HG03565 (cell line): ENCODE measurements around the gene DROSHA.
"Not testable (repeated sequence)": the region's sequence is repeated elsewhere in the genome, so short reads cannot be mapped to it uniquely, and the experiment has no call there.

Source experiments
- ATAC-seq: cut with Tn5 transposase; IDR thresholded peaks from one replicate; pipeline ENCODE4 v1.9.1; 2021; ENCODE audit warnings: mild to moderate bottlenecking, moderate library complexity; ENCODE audit not compliant: unreplicated experiment

Gene DROSHA

GRCh38 chr5:31421806-31422586 is 109.9 kb downstream of the DROSHA start:
- ATAC-seq: no peak

- no peak for ATAC-seq
These were observed 114.4 kb downstream of the DROSHA start for GRCh38 chr5:31417512-31417911.

GRCh38 chr5:31416547-31416946 is 115.3 kb downstream of the DROSHA start:
- ATAC-seq: no peak

DNA sequence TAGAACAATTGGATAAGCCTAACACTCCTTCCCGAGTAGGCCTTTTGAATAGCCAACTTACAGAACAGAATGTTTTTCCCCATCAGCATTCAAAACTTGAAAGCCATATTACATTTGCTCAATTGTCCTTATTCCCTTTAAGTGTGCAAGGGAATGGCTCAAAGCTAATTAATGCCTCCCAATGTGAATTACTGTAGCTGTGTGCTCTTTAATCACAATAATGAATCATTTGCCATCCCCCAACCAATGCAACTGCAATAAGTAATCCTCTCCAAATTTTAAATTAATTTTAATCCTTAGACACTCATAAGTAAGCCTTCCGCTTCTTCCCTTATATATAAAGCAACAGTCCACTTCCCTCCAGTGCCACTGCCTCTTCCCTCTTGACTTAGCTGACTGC is 115.9 kb downstream of the DROSHA start:
- ATAC-seq: no peak

- no peak for ATAC-seq
These were observed 116.6 kb downstream of the DROSHA start for GRCh38 chr5:31415009-31415923.

DNA sequence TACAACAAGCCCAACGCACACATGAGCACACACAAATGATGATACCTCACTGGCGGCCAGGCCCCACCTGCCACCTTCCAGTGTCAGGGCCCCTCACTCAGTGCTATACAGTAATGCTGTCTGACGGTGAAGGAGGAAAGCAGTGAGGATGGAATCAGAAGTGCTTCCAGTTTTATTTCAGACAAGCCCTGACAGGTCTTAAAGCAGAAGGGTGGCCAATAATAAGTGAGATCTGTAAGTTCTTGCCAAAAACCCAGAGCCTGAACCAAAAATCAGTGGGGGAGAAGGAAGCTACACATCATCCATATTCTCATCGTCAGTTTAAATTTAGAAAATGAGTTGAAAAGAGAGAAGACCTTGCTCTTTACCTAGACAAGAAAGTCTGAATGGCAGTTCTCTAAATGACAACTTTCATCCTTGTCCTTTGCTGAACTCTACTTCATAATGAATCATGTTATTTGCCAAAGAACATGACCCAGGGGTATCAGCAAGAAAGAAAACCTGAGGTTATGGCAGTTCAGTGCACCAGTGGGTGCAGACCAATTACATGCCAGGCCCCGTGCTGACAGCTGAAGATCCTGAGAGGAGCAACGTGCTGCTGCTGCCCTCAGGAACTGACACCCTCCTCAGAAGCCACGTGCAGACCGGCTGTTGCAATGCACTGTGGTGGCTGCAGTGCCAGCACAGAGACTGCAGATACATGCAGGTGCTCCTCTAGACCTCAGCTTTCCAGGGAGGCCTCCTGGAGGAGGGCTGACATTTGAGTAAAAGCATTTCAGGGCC is 118.7 kb downstream of the DROSHA start:
- ATAC-seq: no peak

GRCh38 chr5:31412324-31412723 is 119.6 kb downstream of the DROSHA start:
- ATAC-seq: no peak

GRCh38 chr5:31410089-31410488 is 121.8 kb downstream of the DROSHA start:
- no peak for ATAC-seq

- ATAC-seq: no peak
These were observed 123.1 kb downstream of the DROSHA start for GRCh38 chr5:31408814-31409213.

- no peak for ATAC-seq
These were observed 123.8 kb downstream of the DROSHA start for GRCh38 chr5:31407921-31408693.

DNA sequence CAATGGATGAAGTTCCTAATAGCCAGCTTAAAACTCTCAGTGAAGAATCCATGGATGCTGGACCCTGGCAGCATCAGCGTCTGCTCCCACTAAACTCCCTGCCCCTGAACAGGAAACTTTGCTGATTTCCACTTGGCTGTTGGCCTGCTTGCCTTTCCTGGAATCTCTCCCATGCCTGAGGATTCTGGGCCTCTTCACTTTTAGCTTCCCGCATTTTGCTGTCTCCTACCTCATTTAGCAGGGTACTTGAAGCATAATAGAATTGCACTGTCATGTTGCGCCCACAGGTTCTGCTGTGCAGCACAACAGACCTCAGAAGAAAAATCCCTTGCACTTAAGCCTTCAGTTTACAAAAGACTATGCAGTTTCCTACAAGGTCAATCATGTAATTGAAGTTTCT is 127.6 kb downstream of the DROSHA start:
- ATAC-seq: no peak

DNA sequence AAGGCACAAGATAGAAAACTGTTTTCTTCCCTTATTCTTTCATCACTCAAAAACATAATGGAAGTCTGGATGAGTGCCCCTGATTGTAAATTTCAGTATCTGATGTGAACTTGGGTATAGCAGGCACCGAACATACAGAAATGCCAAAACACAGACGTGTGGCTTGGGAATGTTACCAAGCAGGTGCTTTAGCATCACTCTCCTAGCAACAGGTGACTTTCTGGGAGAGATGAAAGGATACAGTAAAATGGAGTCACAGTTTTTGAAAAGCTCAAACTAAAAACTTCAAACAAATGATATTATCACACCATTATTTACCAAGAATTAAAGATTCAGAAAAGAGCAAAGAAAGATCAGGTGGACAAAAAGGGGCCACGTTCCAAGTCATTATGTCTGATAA is 130.2 kb downstream of the DROSHA start:
- no peak for ATAC-seq

- ATAC-seq: no peak
These were observed 133.9 kb downstream of the DROSHA start for GRCh38 chr5:31397926-31398557.

- no peak for ATAC-seq
These were observed 135.1 kb downstream of the DROSHA start for GRCh38 chr5:31396611-31397295.

DNA sequence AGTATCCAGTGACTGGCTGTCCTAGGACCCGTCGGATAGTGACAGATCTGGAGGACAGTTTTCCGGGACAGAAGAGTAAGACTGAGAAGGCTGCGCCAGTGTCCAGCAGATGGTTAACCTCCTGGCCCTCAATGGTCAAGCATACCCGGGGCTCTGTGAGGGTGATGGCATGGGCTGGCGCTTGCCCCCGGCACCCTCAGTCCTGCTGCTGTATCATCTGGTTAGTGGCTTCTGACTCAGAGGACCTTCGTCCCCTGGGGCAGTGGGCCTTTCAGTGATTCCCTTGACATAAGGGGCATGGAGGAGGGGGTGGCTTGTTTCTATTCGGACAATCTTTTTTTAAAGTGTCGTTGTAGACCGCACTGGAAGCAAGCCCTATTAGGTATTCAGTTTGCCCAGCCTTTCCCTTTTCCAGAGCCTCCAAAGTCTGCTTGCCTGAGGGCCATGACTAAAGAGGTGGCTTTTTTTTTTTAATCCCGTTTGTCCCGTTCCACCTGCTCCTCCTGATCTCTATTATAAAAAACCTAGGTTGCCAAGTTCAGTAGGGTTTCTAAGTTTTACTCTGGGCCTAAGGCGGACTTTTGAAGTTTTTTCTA is 136.3 kb downstream of the DROSHA start:
- ATAC-seq: not testable (repeated sequence)

- ATAC-seq: no peak
These were observed 138.8 kb downstream of the DROSHA start for GRCh38 chr5:31393126-31393525.

DNA sequence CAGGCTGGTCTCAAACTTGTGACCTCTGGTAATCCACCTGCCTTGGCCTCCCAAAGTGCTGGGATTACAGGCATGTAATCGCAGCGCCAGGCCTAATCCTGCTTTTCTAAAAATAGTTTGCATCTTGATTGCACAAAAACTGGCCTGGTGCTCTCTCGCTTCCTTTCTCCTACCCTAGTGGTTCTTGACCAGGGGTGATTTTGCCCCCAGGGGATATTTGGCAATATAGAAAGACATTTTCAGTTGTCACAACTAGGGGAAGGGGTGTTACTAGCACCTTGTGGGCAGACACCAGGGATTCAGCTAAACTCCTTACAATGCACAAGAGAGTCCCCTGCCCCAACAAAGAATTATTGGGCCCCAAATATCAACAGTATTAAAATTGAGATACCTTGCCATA is 139.8 kb downstream of the DROSHA start:
- ATAC-seq: no peak

DNA sequence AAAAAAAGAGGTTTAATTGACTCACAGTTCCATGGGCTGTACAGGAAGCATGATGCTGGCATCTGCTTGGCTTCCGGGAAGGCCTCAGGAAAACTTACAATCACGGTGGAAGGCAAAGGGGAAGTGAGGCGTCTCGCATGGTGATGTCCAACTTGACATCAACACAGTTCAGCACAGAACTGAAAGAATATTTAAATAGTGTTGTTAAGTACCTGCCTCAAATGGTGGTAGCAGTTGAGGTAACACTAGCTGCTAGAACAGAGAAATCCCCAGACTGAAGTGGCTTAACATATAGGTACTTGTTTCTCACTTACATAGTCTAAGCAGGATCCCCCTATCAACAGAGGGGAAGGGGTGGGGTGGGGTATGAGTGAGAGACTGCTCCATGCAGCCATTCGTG is 141.6 kb downstream of the DROSHA start:
- no peak for ATAC-seq
